ENCODE results near the gene CDH24. TPM values are rescaled to one million over a fixed set of nuclear protein-coding genes. Genes with fewer than 3 reads are reported as not detected.

CDH24 gene
- total and polyA plus RNA-seq, 2 donors (not counting 3 experiments of a cell fraction or from before 2014, with no cell fraction given): 21.7 to 52.9 TPM

GRCh38 chr14:23049011-23049410 is 8.3 kb downstream of the CDH24 start:
- no peaks in the 10 kb centered on the region for H3K27me3 ChIP-seq (ENCODE audit: control insufficient read depth in 2 of 2, insufficient read depth in 2 of 2, low read length in 2 of 2)
- no peak overlapping the region for H3K9ac ChIP-seq (replicated peaks; ENCODE audit: extremely low read depth, insufficient read depth, low read length)
- no peak overlapping the region for H3K4me3 ChIP-seq (replicated peaks in 1 of 3; ENCODE audit: insufficient read depth in 1 of 3, low read depth in 1 of 3, low read length in 3 of 3)
- no peak overlapping the region for H3K27ac ChIP-seq (ENCODE audit: insufficient read depth, low read depth, low read length)
- no peak overlapping the region for H3K4me2 ChIP-seq (ENCODE audit: insufficient read depth, low read length)
- BruUV-seq (replicated peaks): no TSS peak
- H3K4me1 ChIP-seq (ENCODE audit: control insufficient read depth, extremely low read depth, insufficient read depth, low read length): peaks cover 36% of the 10 kb centered on the region
- no peaks in the 10 kb centered on the region for H3K9me3 ChIP-seq (replicated peaks; ENCODE audit: control insufficient read depth, insufficient read depth, low read length)
- ChIA-PET CTCF (interaction anchor here (1.4 to 4.0 kb wide), 2 partner anchors 54 to 62 kb away, joined by 5 to 33 read pairs; no protein-coding TSS in a partner anchor), POLR2A (interaction anchor here (0.6 kb wide), 1 partner anchor 30 kb away, joined by 7 read pairs; no protein-coding TSS in a partner anchor)
- FAIRE-seq (no peak), DNase-seq (ENCODE audit: low read depth, low spot score) (no peak)
- H3K9me1 ChIP-seq (replicated peaks; ENCODE audit: control insufficient read depth, extremely low read depth, insufficient read depth, low read length): no peaks in the 10 kb centered on the region
- dilution Hi-C loops (cut with MboI; ENCODE audit: extremely low pct_ligation_motif_present, low sequenced_read_pairs) (no loop called here), intact Hi-C loops (cut with micrococcal nuclease) (no loop called here)
- H3K36me3 ChIP-seq (ENCODE audit: control insufficient read depth in 2 of 2, extremely low read depth in 1 of 2, insufficient read depth in 2 of 2, low read length in 2 of 2): peaks cover 0 to 13% of the 10 kb centered on the region in 2 experiments
- no peak overlapping the region for H2AFZ ChIP-seq (ENCODE audit: low read depth, low read length)
- no peaks in the 10 kb centered on the region for H4K20me1 ChIP-seq (replicated peaks; ENCODE audit: control insufficient read depth, extremely low read depth, insufficient read depth, low read length)
- no peaks in the 10 kb centered on the region for H3K79me2 ChIP-seq (ENCODE audit: control insufficient read depth, insufficient read depth, low read length)
- no peak for TF ChIP-seq POLR2A (IDR thresholded peaks at IDR 0.05; ENCODE audit: low read depth, low read length)
- TF ChIP-seq POLR2AphosphoS5 (IDR thresholded peaks at IDR 0.05; ENCODE audit: insufficient read depth, low read depth, low read length): no peak
- no peak for TF ChIP-seq CTCF (IDR thresholded peaks at IDR 0.05; ENCODE audit: extremely low read depth in 1 of 2, insufficient read depth in 1 of 2, low read depth in 1 of 2, low read length in 2 of 2)
- TF ChIP-seq JUN (IDR thresholded peaks at IDR 0.05; ENCODE audit: borderline replicate concordance, insufficient read depth, insufficient read length, low read depth): no peak
- TF ChIP-seq FOS (IDR thresholded peaks at IDR 0.05; ENCODE audit: borderline replicate concordance, insufficient read depth, low read length): no peak
- no peak for TF ChIP-seq GATA2 (IDR thresholded peaks at IDR 0.05; ENCODE audit: insufficient read depth, insufficient read length, low read depth, low read length)
- no peak for TF ChIP-seq MYC (IDR thresholded peaks at IDR 0.05; ENCODE audit: low read depth, low read length)
- TF ChIP-seq EZH2 (IDR thresholded peaks at IDR 0.05; ENCODE audit: borderline replicate concordance, low read depth, low read length, severe bottlenecking): no peak
- no peak for TF ChIP-seq MAX (IDR thresholded peaks at IDR 0.05; ENCODE audit: insufficient read depth, insufficient read length)
